CMK (cell line): Measurements from ENCODE around the gene DSCAM.
"Not testable (repeated sequence)": the region's sequence is repeated elsewhere in the genome, so short reads cannot be mapped to it uniquely, and the experiment has no call there.

Experiments
- DNase-seq: peaks from one replicate; pipeline ENCODE4 v3.0.0-alpha.2; 2010; ENCODE audit warnings: low read depth

DSCAM gene

DNA sequence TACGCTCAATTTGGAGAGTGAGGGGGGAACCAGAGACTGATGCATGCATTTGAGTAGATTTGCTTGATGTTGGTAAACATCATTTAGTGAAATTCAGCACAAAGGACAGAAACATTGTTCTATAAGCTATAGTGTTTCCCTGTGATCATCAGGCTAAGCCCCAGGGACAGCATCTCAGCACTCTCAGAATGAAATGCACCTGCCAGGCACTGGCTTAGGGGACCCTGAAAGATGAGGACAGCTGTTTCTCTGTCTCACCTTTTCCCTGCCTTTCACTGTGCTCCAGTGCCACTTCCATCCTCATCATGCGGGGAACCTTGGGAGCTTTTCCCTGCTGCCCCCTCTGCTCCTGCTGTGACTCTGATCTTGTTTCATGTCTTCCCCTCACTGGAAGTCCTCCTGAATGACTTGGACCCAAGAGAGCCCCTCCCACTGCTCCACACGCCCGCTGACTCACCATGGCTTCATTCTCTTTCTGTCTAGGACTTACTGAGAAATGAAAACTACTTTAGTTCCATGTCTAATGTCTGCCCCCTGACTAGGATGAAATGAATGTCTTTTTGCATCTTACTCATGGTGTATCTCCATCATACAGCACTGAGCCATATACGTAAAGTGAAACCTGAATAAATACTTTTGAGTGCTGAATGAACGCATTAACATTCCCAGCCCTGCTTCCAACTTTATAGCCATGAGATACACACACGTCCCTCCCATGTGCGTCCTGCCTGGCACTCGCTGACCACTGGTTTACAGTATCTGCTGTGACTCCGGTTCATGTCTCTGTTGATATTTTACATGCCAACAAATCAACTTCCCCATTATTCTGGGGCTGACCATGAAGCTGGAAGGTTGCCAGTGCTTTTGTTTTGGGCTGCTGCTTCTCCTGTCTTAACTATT lies 797.7 kb downstream of the DSCAM start:
- no peak for DNase-seq

DNA sequence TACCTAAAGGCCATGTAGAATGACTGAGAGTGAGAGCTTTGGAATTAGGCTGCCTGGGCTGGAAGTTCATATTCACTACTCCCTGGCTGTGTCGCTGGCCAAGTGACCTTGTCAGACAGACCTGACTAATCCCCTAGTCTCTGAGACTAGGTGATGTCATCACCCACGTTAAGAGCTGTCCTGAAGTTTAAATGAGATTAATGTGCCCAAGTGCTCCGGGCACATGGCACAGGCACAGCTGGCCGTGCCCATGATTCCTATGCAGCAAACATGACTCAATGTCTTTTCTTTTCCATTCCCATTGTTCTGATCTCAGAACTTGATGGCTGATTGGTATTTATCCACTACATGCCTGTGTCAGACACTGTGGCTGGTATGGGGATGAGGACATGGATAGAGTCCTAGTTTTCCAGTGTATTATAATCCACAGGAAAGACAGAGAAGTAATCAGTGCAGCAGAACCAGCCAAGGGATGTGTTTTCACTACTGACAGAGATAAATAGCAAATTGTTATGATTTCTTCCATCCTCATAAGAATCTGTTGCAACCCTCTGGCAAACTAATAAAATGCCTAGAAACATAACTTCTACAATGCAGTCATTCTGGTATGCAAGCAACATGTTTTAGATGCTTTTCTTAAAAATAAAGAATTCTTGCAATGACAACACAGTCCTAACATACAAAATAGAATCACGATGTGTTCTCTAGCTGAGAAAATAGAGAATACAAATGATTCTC lies 798.8 kb downstream of the DSCAM start:
- DNase-seq: no peak

DNA sequence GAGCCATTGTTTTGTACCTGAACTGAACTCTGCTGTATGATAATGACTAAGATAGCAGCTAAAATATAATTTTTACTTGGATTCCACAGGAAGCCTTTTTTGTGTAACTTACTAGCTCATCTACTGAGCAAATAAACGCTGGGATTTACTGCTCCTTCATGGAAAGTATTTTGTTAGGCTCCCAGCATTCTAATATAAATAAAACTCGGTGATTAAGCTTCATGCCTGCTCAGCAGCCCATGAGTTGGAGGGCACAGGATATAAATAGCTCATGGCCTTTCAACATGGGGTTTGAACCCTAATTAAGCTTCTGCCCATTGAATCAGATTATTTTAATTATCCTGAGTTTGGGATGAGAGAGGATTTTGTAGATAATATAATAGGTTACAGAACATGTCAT lies 799.7 kb downstream of the DSCAM start:
- DNase-seq: no peak

DNA sequence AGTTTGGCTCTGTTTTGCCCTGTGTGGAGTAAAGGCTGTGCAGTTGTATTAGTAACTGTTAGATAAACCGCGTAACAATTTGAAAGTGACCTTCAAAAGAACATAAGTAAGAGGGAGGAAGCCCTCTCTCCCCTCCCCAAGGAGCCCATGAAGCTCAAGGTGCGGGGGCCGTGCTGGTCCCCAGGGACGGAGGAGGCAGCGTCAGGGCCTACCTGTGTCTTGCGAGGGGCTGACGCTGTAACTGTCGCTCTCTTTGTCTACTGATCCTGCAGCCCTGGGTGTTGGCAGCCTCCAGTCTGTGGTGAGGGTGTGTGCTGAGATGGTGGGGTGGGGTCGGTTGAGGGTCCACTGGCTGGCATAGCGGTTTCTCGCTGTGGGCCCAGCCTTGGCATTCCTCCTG lies 803.1 kb downstream of the DSCAM start:
- no peak for DNase-seq

DNA sequence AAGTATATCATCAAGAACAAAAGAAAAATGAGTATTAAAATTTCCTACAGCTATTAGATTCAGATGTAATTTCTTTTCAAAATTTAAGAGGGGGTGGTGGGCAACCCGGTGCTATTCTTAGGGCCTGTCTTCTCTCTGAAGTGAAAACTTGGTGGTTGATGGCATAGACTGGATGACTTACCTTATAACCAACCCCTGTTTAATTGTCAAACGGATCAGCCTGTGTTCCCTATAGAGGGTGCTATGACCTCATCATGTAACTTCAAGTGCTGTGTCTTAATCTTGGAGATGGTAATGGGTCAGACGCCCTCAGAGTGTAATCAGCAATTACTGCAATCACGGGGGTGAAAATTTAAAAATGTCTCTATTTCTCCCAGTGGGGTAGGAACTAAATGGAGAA lies 803.5 kb downstream of the DSCAM start:
- no peak for DNase-seq

DNA sequence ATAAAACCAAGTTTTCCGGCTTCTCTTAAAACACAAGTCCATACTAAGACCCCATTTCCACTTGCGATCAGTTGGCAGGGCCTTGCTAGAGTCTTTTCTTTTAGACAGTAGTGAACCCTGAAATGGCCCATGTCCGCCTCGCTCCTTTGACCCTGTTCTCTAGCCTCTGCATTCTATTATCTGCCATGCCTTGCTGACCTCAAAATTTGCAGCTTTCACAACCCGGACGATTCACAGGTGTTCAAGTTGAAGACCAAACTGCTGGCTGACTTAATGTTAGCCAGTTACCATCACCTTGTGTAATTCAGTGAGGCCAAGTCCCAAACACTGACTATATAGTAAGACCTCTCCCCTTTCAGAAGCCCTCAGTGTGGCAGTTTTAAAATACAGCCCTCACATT lies 805.5 kb downstream of the DSCAM start:
- DNase-seq: no peak

DNA sequence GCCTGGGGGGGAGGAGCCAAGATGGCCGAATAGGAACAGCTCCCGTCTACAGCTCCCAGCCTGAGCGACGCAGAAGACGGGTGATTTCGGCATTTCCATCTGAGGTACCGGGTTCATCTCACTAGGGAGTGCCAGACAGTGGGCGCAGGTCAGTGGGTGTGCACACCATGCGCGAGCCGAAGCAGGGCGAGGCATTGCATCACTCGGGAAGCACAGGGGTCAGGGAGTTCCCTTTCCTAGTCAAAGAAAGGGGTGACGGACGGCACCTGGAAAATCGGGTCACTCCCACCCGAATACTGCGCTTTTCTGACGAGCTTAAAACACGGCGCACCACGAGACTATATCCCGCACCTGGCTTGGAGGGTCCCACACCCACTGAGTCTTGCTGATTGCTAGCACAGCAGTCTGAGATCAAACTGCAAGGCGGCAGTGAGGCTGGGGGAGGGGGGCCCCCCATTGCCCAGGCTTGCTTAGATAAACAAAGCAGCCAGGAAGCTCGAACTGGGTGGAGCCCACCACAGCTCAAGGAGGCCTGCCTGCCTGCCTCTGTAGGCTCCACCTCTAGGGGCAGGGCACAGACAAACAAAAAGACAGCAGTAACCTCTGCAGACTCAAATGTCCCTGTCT lies 813.7 kb downstream of the DSCAM start:
- not testable (repeated sequence) for DNase-seq

DNA sequence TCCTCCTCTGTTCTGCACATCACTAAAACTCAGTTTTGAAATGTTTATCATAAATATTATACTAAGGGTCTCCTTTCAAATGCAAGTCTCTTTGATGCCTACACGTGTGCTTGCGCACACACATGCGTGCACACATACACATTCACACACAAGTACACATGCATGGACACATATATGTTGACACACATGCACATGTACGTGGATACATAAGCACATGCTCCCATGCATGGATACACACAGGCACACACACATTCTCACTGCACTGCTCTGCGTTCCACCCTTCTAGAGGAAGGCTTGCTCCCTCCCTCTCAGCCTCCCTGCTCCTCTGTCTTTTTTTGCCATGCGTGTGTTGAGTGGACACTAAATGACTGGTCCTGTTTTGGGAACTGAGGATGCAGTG lies 817.1 kb downstream of the DSCAM start:
- DNase-seq: no peak

DNA sequence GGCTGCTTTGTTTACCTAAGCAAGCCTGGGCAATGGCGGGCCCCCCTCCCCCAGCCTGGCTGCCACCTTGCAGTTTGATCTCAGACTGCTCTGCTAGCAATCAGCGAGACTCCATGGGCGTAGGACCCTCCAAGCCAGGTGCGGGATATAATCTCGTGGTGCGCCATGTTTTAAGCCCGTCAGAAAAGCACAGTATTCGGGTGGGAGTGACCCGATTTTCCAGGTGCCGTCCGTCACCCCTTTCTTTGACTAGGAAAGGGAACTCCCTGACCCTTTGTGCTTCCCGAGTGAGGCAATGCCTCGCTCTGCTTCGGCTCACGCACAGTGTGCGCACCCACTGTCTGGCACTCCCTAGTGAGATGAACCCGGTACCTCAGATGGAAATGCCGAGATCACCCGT lies 818.6 kb downstream of the DSCAM start:
- not testable (repeated sequence) for DNase-seq

DNA sequence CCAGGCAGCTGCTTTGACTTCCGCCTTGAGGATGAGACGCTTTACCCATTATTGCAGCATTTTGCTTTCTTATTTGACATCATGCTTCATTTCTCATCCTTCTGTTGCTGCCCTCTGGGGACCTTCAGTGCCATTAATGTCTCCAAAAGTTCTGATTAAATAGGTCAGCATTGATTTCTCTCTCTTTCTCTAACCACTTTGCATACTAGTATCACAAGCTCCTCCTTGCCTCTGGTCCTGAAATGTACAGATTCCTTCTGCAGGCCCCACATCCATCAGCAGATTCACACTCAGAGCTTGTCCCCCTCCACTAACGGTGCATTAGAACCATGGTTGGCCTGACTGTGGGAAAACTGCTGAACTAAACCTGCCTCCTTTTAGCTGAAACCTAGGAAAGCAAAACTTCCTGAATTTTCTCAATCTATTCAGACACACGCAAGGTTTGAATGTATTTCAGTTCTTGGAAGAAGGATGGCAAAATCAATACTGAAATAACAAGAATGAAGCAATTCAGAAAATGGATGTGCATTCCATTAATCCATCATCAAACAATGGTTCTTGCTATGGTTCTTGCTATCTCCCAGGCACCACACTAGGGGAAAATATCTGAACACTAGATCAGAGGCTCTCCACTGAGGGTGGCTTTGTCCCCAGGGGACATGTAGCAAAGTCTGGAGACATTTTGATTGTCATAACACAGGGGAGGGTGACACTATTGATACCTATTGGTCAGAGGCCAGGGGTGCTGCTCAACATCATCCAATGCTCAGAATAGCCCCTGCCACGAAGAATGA lies 825.2 kb downstream of the DSCAM start:
- no peak for DNase-seq

DNA sequence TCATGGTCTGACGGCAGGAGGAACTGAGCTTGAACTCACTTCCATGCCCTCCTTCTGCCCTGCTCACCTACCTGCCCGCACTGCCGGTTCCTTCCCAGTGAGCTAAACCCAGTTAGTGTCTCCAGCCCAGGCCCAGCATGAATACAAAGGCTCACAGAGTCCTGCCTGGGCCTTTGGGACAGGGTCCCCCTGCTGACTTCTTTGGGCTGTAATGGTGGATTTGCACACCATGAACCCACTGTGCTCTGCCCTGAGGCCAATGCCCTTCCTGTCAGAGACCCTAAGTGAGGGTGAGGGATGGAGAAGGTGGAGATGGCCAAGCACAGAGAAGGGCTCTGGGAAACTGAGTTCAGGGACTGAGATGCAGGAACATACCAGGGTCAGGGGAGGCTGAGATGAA lies 826.3 kb downstream of the DSCAM start:
- no peak for DNase-seq

DNA sequence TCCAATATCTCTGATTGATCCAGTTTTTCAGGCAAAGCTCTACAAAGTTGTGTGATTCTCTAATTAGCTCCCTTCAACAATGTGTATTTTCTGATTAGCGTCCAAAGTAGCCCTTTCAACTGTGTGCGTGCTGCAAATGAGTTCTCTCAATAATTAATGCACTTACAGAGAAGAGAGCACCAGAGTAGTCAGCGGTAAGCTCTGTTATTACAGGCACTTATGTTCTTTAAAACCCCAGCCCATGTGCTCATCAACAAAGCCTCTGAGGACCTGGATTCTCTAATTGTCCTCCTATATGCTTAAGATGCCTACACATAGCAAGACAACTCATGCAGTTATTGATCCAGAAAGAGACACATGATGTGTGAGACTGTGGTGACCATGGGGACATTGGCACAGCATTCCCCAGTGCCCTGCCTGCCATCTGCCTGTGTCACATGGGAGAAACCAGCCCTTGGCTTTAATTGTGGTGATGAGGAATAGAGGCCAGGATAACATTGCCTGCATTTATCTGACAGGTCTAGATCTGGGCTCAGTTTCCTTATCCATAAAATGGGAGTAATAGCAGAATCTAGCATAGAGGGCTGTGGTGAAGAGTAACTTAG lies 828.0 kb downstream of the DSCAM start:
- no peak for DNase-seq

DNA sequence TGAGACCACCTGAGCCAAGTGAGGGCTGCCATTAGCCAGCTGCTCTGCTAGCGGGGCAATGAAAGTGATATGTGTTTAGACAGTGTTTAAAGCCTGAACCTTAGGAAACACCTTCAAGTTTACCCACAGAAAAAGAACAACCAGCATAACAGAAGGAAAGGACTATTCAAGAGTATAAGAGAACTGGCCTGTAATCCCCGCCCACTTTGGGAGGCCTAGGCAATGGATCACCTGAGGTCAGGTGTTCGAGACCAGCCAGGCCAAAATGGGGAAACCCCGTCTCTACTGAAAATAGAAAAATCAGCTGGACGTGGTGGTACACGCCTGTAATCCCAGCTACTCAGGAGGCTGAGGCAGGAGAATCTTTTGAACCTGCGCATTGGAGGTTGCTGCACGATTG lies 830.3 kb downstream of the DSCAM start:
- no peak for DNase-seq

DNA sequence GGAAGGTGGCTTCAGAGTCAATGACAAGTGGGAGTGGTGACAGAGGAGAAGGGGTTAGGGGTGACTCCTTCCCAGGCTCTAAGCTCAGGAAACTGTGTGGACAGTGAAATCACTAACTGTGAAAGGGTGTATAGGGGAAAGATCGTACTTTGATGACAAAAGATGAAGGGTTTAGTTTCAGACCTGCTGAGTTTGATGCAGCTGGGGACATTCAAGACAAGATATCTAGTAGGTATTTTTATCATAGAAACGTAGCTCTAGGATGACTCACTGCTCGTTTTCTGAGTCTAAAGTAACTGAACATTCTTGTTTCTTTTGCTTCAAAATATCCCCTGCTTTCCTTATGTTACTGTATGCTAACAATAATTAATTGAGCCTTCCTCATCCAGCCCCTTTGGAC lies 830.7 kb downstream of the DSCAM start:
- no peak for DNase-seq

DNA sequence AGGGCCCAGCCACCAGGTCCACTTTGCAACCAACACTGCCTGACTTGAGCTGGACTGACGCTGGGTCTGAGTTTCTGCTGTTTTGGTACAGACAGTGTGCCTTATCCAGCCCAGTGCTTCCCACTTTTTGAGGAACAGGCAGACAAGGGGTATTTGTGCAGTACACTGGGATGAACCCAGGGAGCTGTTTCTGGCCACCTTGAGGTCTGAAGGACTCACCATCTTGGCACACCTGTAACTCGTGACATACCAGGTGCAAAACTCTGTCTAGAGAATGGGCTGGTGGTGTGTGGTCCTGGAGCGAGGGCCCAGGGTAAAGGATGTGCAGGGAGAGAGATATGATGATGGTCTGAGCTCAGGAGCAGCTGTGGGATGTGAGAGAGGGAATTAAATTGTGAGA lies 831.1 kb downstream of the DSCAM start:
- DNase-seq: no peak

DNA sequence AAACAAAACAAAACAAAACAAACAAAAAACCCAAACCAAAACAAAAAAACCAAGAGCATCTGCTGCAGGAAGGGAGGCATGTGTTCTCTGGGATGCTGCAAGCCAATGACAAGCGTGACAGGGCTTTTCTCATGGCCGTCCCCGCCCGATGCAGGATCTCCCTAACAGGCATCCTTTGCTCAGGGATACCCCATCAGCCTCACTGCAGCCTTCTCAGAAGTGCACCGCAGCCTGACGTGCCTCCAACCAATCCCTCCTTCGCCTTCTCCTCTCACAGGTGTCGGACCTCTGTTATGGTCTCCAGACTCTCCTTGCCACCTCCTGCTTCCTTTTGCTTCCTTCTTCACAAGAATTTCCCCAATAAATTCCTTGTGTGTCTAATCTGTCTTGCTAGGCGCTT lies 832.6 kb downstream of the DSCAM start:
- no peak for DNase-seq

DNA sequence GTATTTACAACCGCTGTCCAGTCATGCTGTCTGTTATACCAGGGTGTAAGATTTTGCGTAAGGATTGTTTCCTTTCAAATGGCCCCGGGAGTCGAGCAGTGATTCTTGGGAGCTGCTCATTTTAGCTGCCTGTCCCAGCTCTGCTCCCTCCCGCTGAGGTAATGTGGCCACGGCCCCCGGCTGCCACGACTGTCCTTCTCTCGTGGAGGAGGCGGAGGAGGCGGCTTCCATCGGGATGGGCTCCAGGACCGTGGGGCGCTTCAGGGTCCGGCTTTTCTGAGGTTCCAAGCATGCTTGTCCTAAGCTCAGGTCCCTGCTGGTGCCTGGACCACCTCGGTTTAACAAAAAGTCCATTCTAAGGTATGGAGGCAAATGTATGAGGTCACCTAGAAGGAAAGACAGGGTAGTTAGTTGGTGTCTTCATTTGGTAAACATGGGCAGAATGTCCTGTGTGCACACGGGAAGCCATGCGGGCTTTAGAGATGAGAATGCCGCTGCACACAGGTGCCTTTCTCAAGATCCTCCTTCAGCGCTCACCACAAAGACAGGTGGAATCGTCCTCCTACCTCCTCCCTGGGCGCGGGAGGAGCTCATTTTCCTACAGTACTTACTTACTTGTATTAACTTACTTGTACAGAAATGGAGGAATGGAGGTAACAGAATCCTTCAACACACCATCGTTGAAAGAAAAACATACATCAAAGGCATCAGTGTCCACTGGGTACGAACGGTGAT lies 833.8 kb downstream of the DSCAM start:
- DNase-seq: no peak

DNA sequence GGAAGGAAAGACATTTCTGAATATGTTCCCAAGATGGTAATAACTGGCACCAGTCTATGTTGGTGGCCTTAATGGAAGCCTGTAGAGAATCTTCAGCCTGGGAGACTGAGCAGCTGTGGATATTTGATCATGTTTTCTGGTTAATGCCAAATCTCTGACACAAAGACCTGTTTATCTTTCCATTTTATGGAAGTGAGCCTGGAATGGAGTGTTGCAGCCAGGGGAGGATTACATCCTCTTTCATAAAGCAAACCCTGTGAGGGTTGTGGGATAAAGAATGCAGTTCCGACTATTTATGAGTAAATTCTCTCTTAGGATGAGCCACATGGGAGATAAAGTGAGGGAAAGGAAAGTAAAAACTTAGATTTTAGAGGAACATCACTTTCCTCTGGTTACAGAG lies 835.6 kb downstream of the DSCAM start:
- no peak for DNase-seq

DNA sequence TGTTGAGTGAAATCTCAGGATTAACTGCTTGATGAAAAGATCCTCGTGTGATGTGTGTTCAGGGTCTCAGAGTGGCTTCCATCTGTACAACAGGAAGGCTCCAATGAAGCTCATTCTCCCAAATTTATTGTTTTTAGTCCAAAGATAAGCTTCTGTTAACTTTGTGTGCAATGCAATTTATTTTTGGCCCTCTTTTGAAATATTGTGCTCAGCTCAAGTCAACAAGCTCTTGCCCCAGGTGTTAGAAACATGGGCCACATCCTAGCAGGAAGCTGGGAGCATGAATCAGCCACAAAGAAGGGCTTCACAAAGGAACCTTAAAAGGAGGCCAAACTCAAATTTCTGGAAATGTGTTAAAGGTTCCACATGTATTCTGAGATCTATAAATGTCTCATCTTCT lies 844.0 kb downstream of the DSCAM start:
- DNase-seq: no peak

DNA sequence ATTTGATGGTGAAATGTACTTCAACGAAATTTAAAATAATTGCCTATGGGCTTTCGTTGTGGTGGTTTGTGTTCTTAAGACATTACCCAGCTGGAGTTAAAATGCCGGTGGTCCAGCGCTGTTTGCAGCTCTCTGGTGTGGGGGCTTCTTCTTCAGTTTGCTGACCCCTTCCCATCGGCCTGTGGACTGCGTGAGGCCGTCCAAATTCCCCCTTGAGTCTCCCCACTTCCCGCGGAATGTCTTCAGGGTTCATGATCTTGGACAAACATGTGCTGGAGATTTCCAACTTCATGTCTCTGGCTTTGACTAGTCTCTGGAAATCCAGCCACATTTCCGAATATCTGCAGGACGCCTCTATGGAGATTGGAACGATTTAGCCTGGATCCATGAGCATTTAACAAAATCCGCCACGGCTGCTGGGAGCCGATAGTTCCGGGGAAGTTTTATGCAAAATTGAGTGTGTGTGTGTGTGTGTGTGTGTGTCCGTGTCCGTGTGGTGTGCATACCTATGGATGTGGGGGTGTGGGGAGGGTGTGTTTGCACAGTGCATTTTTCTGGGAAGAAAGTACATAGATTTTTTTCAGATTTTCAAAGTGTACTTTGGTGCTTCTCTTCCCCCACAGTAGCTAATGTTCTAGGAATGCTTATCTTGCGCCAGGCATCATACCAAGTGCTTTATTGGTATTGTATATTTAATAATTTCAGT lies 862.5 kb downstream of the DSCAM start:
- no peak for DNase-seq
